H1 (cell line): Measurements from ENCODE around the gene RNF113B. TPM values are rescaled to one million over a fixed set of nuclear protein-coding genes. Genes with fewer than 3 reads are reported as not detected.

Source experiments
- CTCF ChIA-PET: fragments of 300-600 bp; sonication (Branson Sonifier 250); formaldehyde crosslinking; loops from one replicate; lab custom pipeline; 2021; ENCODE audit not compliant: partially characterized antibody; lab: Charles Lee
- POLR2A ChIA-PET: fragments of 300-600 bp; sonication (Branson Sonifier 250); formaldehyde crosslinking; loops from one replicate; lab custom pipeline; 2021; ENCODE audit warnings: inconsistent platforms; ENCODE audit not compliant: partially characterized antibody; lab: Charles Lee
- DNase-seq, 2 experiments: peaks; one replicate each; pipeline versions ENCODE4 v3.0.0 to v3.0.0-alpha.2; 2010 to 2022; ENCODE audit warnings: low spot score in 2 of 2, low read depth in 1 of 2, mixed read lengths in 1 of 2
- FAIRE-seq: peaks from 2 replicates; lab custom pipeline; 2011; peaks lifted over from hg19 to GRCh38; lab: Jason Lieb, UNC
- H2AFZ ChIP-seq: 2 replicates; pipeline ENCODE4 v1.8.1; 2012; ENCODE audit warnings: low read length, inconsistent platforms
- H2AK5ac ChIP-seq: 2 replicates; pipeline ENCODE4 v1.6.1; 2013; ENCODE audit warnings: low read depth, low read length
- H2BK120ac ChIP-seq: replicated peaks from 2 replicates; pipeline ENCODE3; 2013; ENCODE audit warnings: low read depth, low read length, inconsistent platforms
- H2BK12ac ChIP-seq: 2 replicates; pipeline ENCODE4 v1.6.1; 2013; ENCODE audit warnings: low read depth, low read length
- H2BK15ac ChIP-seq: 2 replicates; pipeline ENCODE4 v1.6.1; 2013; ENCODE audit warnings: low read length
- H2BK20ac ChIP-seq: 2 replicates; pipeline ENCODE4 v1.6.1; 2013; ENCODE audit warnings: low read length
- H2BK5ac ChIP-seq: 2 replicates; pipeline ENCODE4 v1.6.1; 2013; ENCODE audit warnings: low read depth, low read length
- H3K14ac ChIP-seq: 2 replicates; pipeline ENCODE4 v1.6.1; 2013; ENCODE audit warnings: inconsistent platforms; ENCODE audit not compliant: insufficient read length
- H3K18ac ChIP-seq: 2 replicates; pipeline ENCODE4 v1.6.1; 2013; ENCODE audit warnings: low read length; ENCODE audit errors: extremely low read depth
- H3K23ac ChIP-seq: 2 replicates; pipeline ENCODE4 v1.6.1; 2013; ENCODE audit warnings: inconsistent platforms; ENCODE audit not compliant: insufficient read length
- H3K23me2 ChIP-seq: 2 replicates; pipeline ENCODE4 v1.6.1; 2013; ENCODE audit warnings: low read depth, low read length
- H3K27ac ChIP-seq: 2 replicates; pipeline ENCODE4 v1.6.1; 2011; ENCODE audit warnings: low read depth, low read length, inconsistent platforms
- H3K27me3 ChIP-seq, 4 experiments: replicated peaks in 1 of 4; 1 replicate in 1 of 4; 2 replicates in 3 of 4; pipeline versions ENCODE4 v1.6.1 to v1.8.1; 2011 to 2013; ENCODE audit warnings: low read length in 3 of 4, mild to moderate bottlenecking in 3 of 4, inconsistent platforms in 2 of 4, mixed read lengths in 2 of 4, moderate library complexity in 1 of 4; ENCODE audit not compliant: control insufficient read depth in 3 of 4, insufficient read depth in 3 of 4; ENCODE audit errors: extremely low read depth in 1 of 4
- H3K36me3 ChIP-seq, 4 experiments: 2 replicates each; pipeline versions ENCODE4 v1.6.1 to v1.8.1; 2011 to 2013; ENCODE audit warnings: mild to moderate bottlenecking in 4 of 4, low read length in 3 of 4, moderate library complexity in 2 of 4, control low read depth in 1 of 4, inconsistent platforms in 1 of 4; ENCODE audit not compliant: insufficient read depth in 4 of 4, control insufficient read depth in 2 of 4
- H3K4ac ChIP-seq: replicated peaks from 2 replicates; pipeline ENCODE3; 2013; ENCODE audit warnings: low read length, low read depth, mixed read lengths, inconsistent platforms; ENCODE audit not compliant: insufficient read length
- H3K4me1 ChIP-seq, 4 experiments: replicated peaks in 1 of 4; 1 replicate in 1 of 4; 2 replicates in 3 of 4; pipeline versions ENCODE4 v1.6.1 to v1.8.1; 2011 to 2013; ENCODE audit warnings: low read length in 3 of 4, inconsistent platforms in 2 of 4, mixed read lengths in 1 of 4; ENCODE audit not compliant: insufficient read depth in 4 of 4, control insufficient read depth in 3 of 4
- H3K4me2 ChIP-seq, 2 experiments: 2 replicates each; pipeline versions ENCODE4 v1.6.1 to v1.8.1; 2011 to 2013; ENCODE audit warnings: low read depth in 2 of 2, low read length in 2 of 2, control low read depth in 1 of 2, inconsistent platforms in 1 of 2, mild to moderate bottlenecking in 1 of 2; ENCODE audit not compliant: insufficient read depth in 1 of 2
- H3K4me3 ChIP-seq, 4 experiments: fragments of 200-600, 300-600 bp in 1 of 4; sonication (generic), shearing (Covaris generic), sonication (Bioruptor Twin) in 1 of 4; 2 replicates each; pipeline versions ENCODE4 v1.5.1 to v1.8.1; 2011 to 2016; ENCODE audit warnings: low read length in 4 of 4, low read depth in 3 of 4, control low read depth in 2 of 4, inconsistent platforms in 2 of 4, mild to moderate bottlenecking in 2 of 4, mixed read lengths in 1 of 4, moderate library complexity in 1 of 4; ENCODE audit not compliant: insufficient read depth in 2 of 4; ENCODE audit errors: extremely low read depth in 1 of 4
- H3K56ac ChIP-seq: replicated peaks from 2 replicates; pipeline ENCODE3; 2013; ENCODE audit warnings: low read depth, mild to moderate bottlenecking, mixed read lengths, low read length, inconsistent platforms; ENCODE audit not compliant: insufficient read length
- H3K79me1 ChIP-seq: 2 replicates; pipeline ENCODE4 v1.6.1; 2013; ENCODE audit warnings: low read depth, low read length, control low read depth
- H3K79me2 ChIP-seq, 2 experiments: 2 replicates each; pipeline versions ENCODE4 v1.6.1 to v1.8.1; 2012 to 2013; ENCODE audit warnings: low read length in 2 of 2, mild to moderate bottlenecking in 2 of 2, inconsistent platforms in 1 of 2; ENCODE audit not compliant: insufficient read depth in 2 of 2, control insufficient read depth in 1 of 2
- H3K9ac ChIP-seq, 4 experiments: replicated peaks in 1 of 4; 1 replicate in 1 of 4; 2 replicates in 3 of 4; pipeline versions ENCODE4 v1.6.1 to v1.8.1; 2011 to 2013; ENCODE audit warnings: low read depth in 3 of 4, low read length in 3 of 4, control low read depth in 2 of 4, mild to moderate bottlenecking in 2 of 4, moderate library complexity in 2 of 4, inconsistent platforms in 1 of 4; ENCODE audit errors: extremely low read depth in 1 of 4
- H3K9me3 ChIP-seq, 2 experiments: 2 replicates each; pipeline versions ENCODE4 v1.6.1 to v1.8.1; 2012 to 2013; ENCODE audit warnings: mild to moderate bottlenecking in 2 of 2, moderate library complexity in 2 of 2, control low read depth in 1 of 2, inconsistent platforms in 1 of 2, low read depth in 1 of 2, low read length in 1 of 2, mixed read lengths in 1 of 2; ENCODE audit not compliant: insufficient read depth in 2 of 2
- H4K20me1 ChIP-seq, 2 experiments: replicated peaks in 1 of 2; 2 replicates each; pipeline versions ENCODE3 to v1.8.1; 2011 to 2013; ENCODE audit warnings: inconsistent platforms in 2 of 2, low read length in 2 of 2, mild to moderate bottlenecking in 1 of 2; ENCODE audit not compliant: insufficient read depth in 2 of 2, control insufficient read depth in 1 of 2
- H4K5ac ChIP-seq: 2 replicates; pipeline ENCODE4 v1.6.1; 2013; ENCODE audit warnings: low read length, low read depth, mixed read lengths, inconsistent platforms; ENCODE audit not compliant: insufficient read length
- H4K8ac ChIP-seq: 2 replicates; pipeline ENCODE4 v1.8.0; 2013; ENCODE audit warnings: mild to moderate bottlenecking, moderate library complexity, low read length, inconsistent platforms; ENCODE audit not compliant: insufficient read depth; ENCODE audit errors: extremely low read depth
- H4K91ac ChIP-seq: replicated peaks from 2 replicates; pipeline ENCODE3; 2013; ENCODE audit warnings: low read length, mixed read lengths, inconsistent platforms; ENCODE audit not compliant: insufficient read length
- EZH2 ChIP-seq: fragments of 200-600 bp; sonication (generic); IDR thresholded peaks from 2 replicates; pipeline ENCODE4 v1.7.1; 2012; ENCODE audit warnings: low read depth, mild to moderate bottlenecking, moderate library complexity, low read length, inconsistent platforms; ENCODE audit not compliant: severe bottlenecking
- MAFK ChIP-seq: IDR thresholded peaks from 2 replicates; pipeline ENCODE4 v1.6.1; 2012; ENCODE audit warnings: low read depth, mild to moderate bottlenecking, improper control_type of control experiment, low read length
- WGBS, 2 experiments: shearing (Covaris generic) in 1 of 2; methylation state at CpG; one replicate each; pipeline versions ENCODE4 v1.1.6 to v1.1.7; 2013 to 2015; ENCODE audit warnings: low lambda C conversion rate in 2 of 2, mixed read lengths in 2 of 2, inconsistent platforms in 1 of 2, low coverage in 1 of 2, missing lambda C conversion rate in 1 of 2; ENCODE audit not compliant: insufficient replicate concordance in 2 of 2, insufficient coverage in 1 of 2, insufficient read length in 1 of 2; ENCODE audit errors: extremely low coverage in 1 of 2, missing lambda C conversion rate in 1 of 2; 5-methylcytosine and 5-hydroxymethylcytosine counted together
- polyA plus RNA-seq, 7 experiments: library from polyadenylated mRNA; depleted of rRNA in 3 of 7; stranded (reverse) in 5 of 7; unstranded in 2 of 7; fragments of >200 nt in 5 of 7; fragments of 200-250 nt in 2 of 7; gene quantifications; 1 replicate in 5 of 7; 2 replicates in 1 of 7; 4 replicates in 1 of 7; pipeline versions ENCODE4 v1.2.1 to v1.2.3, GENCODE V29; 2011 to 2013; ENCODE audit warnings: missing spikeins in 2 of 7, mixed read lengths in 2 of 7
- total RNA-seq: library from RNA; stranded (reverse); fragmentation: NEBNext Ultra II Directional; extraction: Animal tissue kit (Norgen Biotek cat#: 25700); gene quantifications from 2 replicates; pipeline ENCODE4 v1.2.1, GENCODE V29; 2021

RNF113B gene
- total and polyA plus RNA-seq, 2 of the 8 experiments (the other 6 are each of a cell fraction or from before 2014, with no cell fraction given) = not detected

- 93% methylated on average over 7 of the region's 7 CpGs; no CpG with 5 or more reads in 1 of the 2 experiments for WGBS, 2 experiments
- FAIRE-seq = no peak
Measured at GRCh38 chr13:98222816-98223215, 45.7 kb upstream of the RNF113B start.

More at GRCh38 chr13:98222816-98223215, 45.7 kb upstream of the RNF113B start:
- no peak overlapping the region for H3K4me2 ChIP-seq
- no peak overlapping the region for H2BK20ac ChIP-seq
- DNase-seq = no peak
- no peak overlapping the region for H3K4ac ChIP-seq
- H4K8ac ChIP-seq = no peak overlapping the region
- H4K20me1 ChIP-seq = peaks cover 2 to 3% of the 10 kb centered on the region in 2 experiments
- no peak overlapping the region for H3K18ac ChIP-seq
- no peak overlapping the region for H3K14ac ChIP-seq
- H2BK5ac ChIP-seq = no peak overlapping the region
- no peaks in the 10 kb centered on the region for H3K27me3 ChIP-seq
- no peak overlapping the region for H2AK5ac ChIP-seq
- H4K5ac ChIP-seq = no peak overlapping the region
- no peak overlapping the region for H3K27ac ChIP-seq
- no peaks in the 10 kb centered on the region for H3K9me3 ChIP-seq
- TF ChIP-seq EZH2 (no peak), MAFK (no peak)
- no peak overlapping the region for H3K4me3 ChIP-seq
- H3K56ac ChIP-seq = no peak overlapping the region
- no peak overlapping the region for H3K23ac ChIP-seq
- H4K91ac ChIP-seq = no peak overlapping the region
- ChIA-PET CTCF (no interaction called here), POLR2A (no interaction called here)
- no peak overlapping the region for H2BK15ac ChIP-seq
- no peaks in the 10 kb centered on the region for H3K23me2 ChIP-seq
- H2AFZ ChIP-seq = no peak overlapping the region
- H3K79me1 ChIP-seq = peaks cover 5% of the 10 kb centered on the region; the same call in 1 of the 2 replicates
- no peak overlapping the region for H2BK120ac ChIP-seq
- peaks cover 0 to 4% (median 0%) of the 10 kb centered on the region in 4 experiments; a peak in 1 of 8 replicates for H3K36me3 ChIP-seq
- H3K79me2 ChIP-seq = peaks cover 3 to 58% of the 10 kb centered on the region in 2 experiments; a peak in 3 of 4 replicates
- H3K9ac ChIP-seq = no peak overlapping the region
- no peaks in the 10 kb centered on the region for H3K4me1 ChIP-seq
- H2BK12ac ChIP-seq = no peak overlapping the region
